ENCODE data around the gene DLGAP1.
"Not testable (repeated sequence)": the region's sequence is repeated elsewhere in the genome, so short reads cannot be mapped to it uniquely, and the experiment has no call there.

Gene DLGAP1

GRCh38 chr18:3604235-3604497 lies 850.9 kb downstream of the DLGAP1 start:
- peaks cover 9% of the 10 kb centered on the region for H3K4me1 Mint-ChIP-seq
- H3K27ac Mint-ChIP-seq, result no peak overlapping the region
- no peak overlapping the region for H3K4me3 Mint-ChIP-seq
- H3K36me3 Mint-ChIP-seq, result peaks cover 8% of the 10 kb centered on the region
- CTCF ChIA-PET, result interaction anchor here (0.8 to 4.0 kb wide), 6 partner anchors 10 to 150 kb away, joined by 3 to 27 read pairs (median 12); no protein-coding TSS in a partner anchor
- no peaks in the 10 kb centered on the region for H3K27me3 Mint-ChIP-seq
- no peak for DNase-seq
- H3K9me3 Mint-ChIP-seq, result no peaks in the 10 kb centered on the region

GRCh38 chr18:3603421-3604234 lies 851.5 kb downstream of the DLGAP1 start:
- Mint-ChIP-seq H3K27ac (no peak overlapping the region), H3K4me3 (no peak overlapping the region), H3K27me3 (no peaks in the 10 kb centered on the region), H3K4me1 (peaks cover 14% of the 10 kb centered on the region), H3K36me3 (peaks cover 11% of the 10 kb centered on the region), H3K9me3 (no peaks in the 10 kb centered on the region)
- CTCF ChIA-PET, result interaction anchor here (0.6 to 4.0 kb wide), 8 partner anchors 9 to 223 kb away, joined by 3 to 27 read pairs (median 8); no protein-coding TSS in a partner anchor
- peak; percentile 30 for DNase-seq

GRCh38 chr18:3601106-3601755 lies 853.9 kb downstream of the DLGAP1 start:
- CTCF ChIA-PET, result interaction anchor here (2.1 to 4.0 kb wide), 2 partner anchors 51 to 64 kb away, joined by 4 to 27 read pairs; no protein-coding TSS in a partner anchor
- Mint-ChIP-seq H3K27ac (peak overlapping the region; percentile 38), H3K4me1 (peaks cover 35% of the 10 kb centered on the region), H3K36me3 (peaks cover 26% of the 10 kb centered on the region)
- not testable (repeated sequence) for H3K4me3 Mint-ChIP-seq, H3K9me3 Mint-ChIP-seq, H3K27me3 Mint-ChIP-seq, DNase-seq

- Mint-ChIP-seq H3K4me1 (peaks cover 47% of the 10 kb centered on the region), H3K4me3 (no peak overlapping the region), H3K27ac (no peak overlapping the region), H3K27me3 (no peaks in the 10 kb centered on the region), H3K9me3 (no peaks in the 10 kb centered on the region), H3K36me3 (peaks cover 37% of the 10 kb centered on the region)
- DNase-seq, result no peak
- CTCF ChIA-PET, result interaction anchor here (1.4 to 2.1 kb wide), 3 partner anchors 14 to 66 kb away, joined by 4 to 8 read pairs (median 4); no protein-coding TSS in a partner anchor
Observed at GRCh38 chr18:3599861-3600260, 855.2 kb downstream of the DLGAP1 start.

GRCh38 chr18:3599195-3599594 lies 855.9 kb downstream of the DLGAP1 start:
- Mint-ChIP-seq H3K27me3 (no peaks in the 10 kb centered on the region), H3K4me1 (peaks cover 51% of the 10 kb centered on the region), H3K27ac (no peak overlapping the region), H3K4me3 (no peak overlapping the region), H3K36me3 (peaks cover 38% of the 10 kb centered on the region), H3K9me3 (no peaks in the 10 kb centered on the region)
- no peak for DNase-seq
- CTCF ChIA-PET, result interaction anchor here (1.4 to 2.1 kb wide), 3 partner anchors 14 to 67 kb away, joined by 4 to 8 read pairs (median 4); no protein-coding TSS in a partner anchor

GRCh38 chr18:3598581-3598980 lies 856.5 kb downstream of the DLGAP1 start:
- Mint-ChIP-seq H3K27me3 (no peaks in the 10 kb centered on the region), H3K4me3 (no peak overlapping the region), H3K4me1 (peaks cover 52% of the 10 kb centered on the region), H3K9me3 (no peaks in the 10 kb centered on the region), H3K36me3 (peaks cover 38% of the 10 kb centered on the region), H3K27ac (no peak overlapping the region)
- DNase-seq, result no peak
- CTCF ChIA-PET, result interaction anchor here (0.9 kb wide), 1 partner anchor 68 kb away, joined by 3 read pairs; no protein-coding TSS in a partner anchor

GRCh38 chr18:3597409-3598357 lies 857.4 kb downstream of the DLGAP1 start:
- no peak for DNase-seq
- Mint-ChIP-seq H3K9me3 (no peaks in the 10 kb centered on the region), H3K27me3 (no peaks in the 10 kb centered on the region), H3K27ac (peak overlapping the region; percentile 99), H3K36me3 (peaks cover 38% of the 10 kb centered on the region), H3K4me1 (peaks cover 61% of the 10 kb centered on the region), H3K4me3 (peak overlapping the region; percentile 84)
- CTCF ChIA-PET, result interaction anchor here (0.9 to 4.7 kb wide), 4 partner anchors 11 to 314 kb away, joined by 3 to 88 read pairs (median 3); no protein-coding TSS in a partner anchor

- CTCF ChIA-PET, result interaction anchor here (0.7 to 4.7 kb wide), 7 partner anchors 9 to 602 kb away, joined by 3 to 88 read pairs (median 3); no protein-coding TSS in a partner anchor
- Mint-ChIP-seq H3K27me3 (no peaks in the 10 kb centered on the region), H3K9me3 (no peaks in the 10 kb centered on the region), H3K4me3 (peak overlapping the region; percentile 84), H3K36me3 (peaks cover 37% of the 10 kb centered on the region), H3K4me1 (peaks cover 65% of the 10 kb centered on the region), H3K27ac (peak overlapping the region; percentile 99)
- DNase-seq, result peak; percentile 55
Observed at GRCh38 chr18:3596637-3597384, 858.3 kb downstream of the DLGAP1 start.

- peaks cover 37% of the 10 kb centered on the region for H3K36me3 Mint-ChIP-seq
- H3K9me3 Mint-ChIP-seq, result no peaks in the 10 kb centered on the region
- H3K27me3 Mint-ChIP-seq, result no peaks in the 10 kb centered on the region
- peak overlapping the region; percentile 84 for H3K4me3 Mint-ChIP-seq
- DNase-seq, result no peak
- H3K4me1 Mint-ChIP-seq, result peaks cover 65% of the 10 kb centered on the region
- peak overlapping the region; percentile 99 for H3K27ac Mint-ChIP-seq
- CTCF ChIA-PET, result interaction anchor here (0.7 to 4.7 kb wide), 7 partner anchors 9 to 602 kb away, joined by 3 to 88 read pairs (median 3); no protein-coding TSS in a partner anchor
Observed at GRCh38 chr18:3596324-3596636, 858.8 kb downstream of the DLGAP1 start.

GRCh38 chr18:3595369-3596273 lies 859.5 kb downstream of the DLGAP1 start:
- peak overlapping the region; percentile 84 for H3K4me3 Mint-ChIP-seq
- H3K27ac Mint-ChIP-seq, result peak overlapping the region; percentile 99

GRCh38 chr18:3594760-3595368 lies 860.2 kb downstream of the DLGAP1 start:
- H3K27me3 Mint-ChIP-seq, result no peaks in the 10 kb centered on the region
- peak overlapping the region; percentile 84 for H3K4me3 Mint-ChIP-seq
- CTCF ChIA-PET, result interaction anchor here (0.6 to 4.7 kb wide), 14 partner anchors 9 to 637 kb away, joined by 3 to 88 read pairs (median 9); no protein-coding TSS in a partner anchor
- H3K4me1 Mint-ChIP-seq, result peaks cover 64% of the 10 kb centered on the region
- peaks cover 37% of the 10 kb centered on the region for H3K36me3 Mint-ChIP-seq
- H3K9me3 Mint-ChIP-seq, result no peaks in the 10 kb centered on the region
- peak; percentile 48 for DNase-seq
- H3K27ac Mint-ChIP-seq, result peak overlapping the region; percentile 99

More at GRCh38 chr18:3595369-3596273, 859.5 kb downstream of the DLGAP1 start:
- Mint-ChIP-seq H3K4me1 (peaks cover 64% of the 10 kb centered on the region), H3K9me3 (no peaks in the 10 kb centered on the region), H3K27me3 (no peaks in the 10 kb centered on the region), H3K36me3 (peaks cover 37% of the 10 kb centered on the region)
- CTCF ChIA-PET, result interaction anchor here (0.7 to 4.7 kb wide), 13 partner anchors 8 to 601 kb away, joined by 3 to 88 read pairs (median 10); no protein-coding TSS in a partner anchor
- no peak for DNase-seq
